Measurements from ENCODE around the gene ENOX1. TPM values are rescaled to one million over a fixed set of nuclear protein-coding genes. Genes with fewer than 3 reads are reported as not detected.

Gene ENOX1
- total RNA-seq, 1 donor from 2014 or later, result 2.0 TPM

- Mint-ChIP-seq H3K9me3 (ENCODE audit: low read depth) (no peaks in the 10 kb centered on the region), H3K4me1 (ENCODE audit: low read depth) (peaks cover 55% of the 10 kb centered on the region), H3K4me3 (ENCODE audit: unreplicated experiment) (no peak overlapping the region), H3K27me3 (ENCODE audit: low read depth) (no peaks in the 10 kb centered on the region), H3K36me3 (ENCODE audit: low read depth) (no peaks in the 10 kb centered on the region), H3K27ac (ENCODE audit: unreplicated experiment) (peak overlapping the region; percentile 90)
- TF ChIP-seq CTCF (IDR thresholded peaks at IDR 0.05), result no peak
- DNase-seq (ENCODE audit: low spot score), result no peak
These were observed 479.4 kb downstream of the ENOX1 start for GRCh38 chr13:43307221-43307920.

GRCh38 chr13:43306372-43306771, 480.4 kb downstream of the ENOX1 start:
- Mint-ChIP-seq H3K4me1 (ENCODE audit: low read depth) (peaks cover 60% of the 10 kb centered on the region), H3K9me3 (ENCODE audit: low read depth) (no peaks in the 10 kb centered on the region), H3K36me3 (ENCODE audit: low read depth) (no peaks in the 10 kb centered on the region), H3K4me3 (ENCODE audit: unreplicated experiment) (no peak overlapping the region), H3K27ac (ENCODE audit: unreplicated experiment) (no peak overlapping the region), H3K27me3 (ENCODE audit: low read depth) (no peaks in the 10 kb centered on the region)
- no peak for DNase-seq (ENCODE audit: low spot score)
- no peak for TF ChIP-seq CTCF (IDR thresholded peaks at IDR 0.05)

GRCh38 chr13:43305416-43305815, 481.4 kb downstream of the ENOX1 start:
- no peaks in the 10 kb centered on the region for H3K27me3 Mint-ChIP-seq (ENCODE audit: low read depth)
- H3K9me3 Mint-ChIP-seq (ENCODE audit: low read depth), result no peaks in the 10 kb centered on the region
- no peaks in the 10 kb centered on the region for H3K36me3 Mint-ChIP-seq (ENCODE audit: low read depth)
- no peak for TF ChIP-seq CTCF (IDR thresholded peaks at IDR 0.05)
- no peak for DNase-seq (ENCODE audit: low spot score)
- no peak overlapping the region for H3K4me3 Mint-ChIP-seq (ENCODE audit: unreplicated experiment)
- H3K27ac Mint-ChIP-seq (ENCODE audit: unreplicated experiment), result no peak overlapping the region
- H3K4me1 Mint-ChIP-seq (ENCODE audit: low read depth), result peaks cover 65% of the 10 kb centered on the region

- Mint-ChIP-seq H3K27ac (ENCODE audit: unreplicated experiment) (no peak overlapping the region), H3K9me3 (ENCODE audit: low read depth) (no peaks in the 10 kb centered on the region), H3K36me3 (ENCODE audit: low read depth) (no peaks in the 10 kb centered on the region), H3K4me3 (ENCODE audit: unreplicated experiment) (no peak overlapping the region), H3K27me3 (ENCODE audit: low read depth) (no peaks in the 10 kb centered on the region), H3K4me1 (ENCODE audit: low read depth) (peaks cover 69% of the 10 kb centered on the region)
- TF ChIP-seq CTCF (IDR thresholded peaks at IDR 0.05), result no peak
- no peak for DNase-seq (ENCODE audit: low spot score)
These were observed 481.8 kb downstream of the ENOX1 start for GRCh38 chr13:43304945-43305344.

GRCh38 chr13:43304449-43304848, 482.3 kb downstream of the ENOX1 start:
- peaks cover 72% of the 10 kb centered on the region for H3K4me1 Mint-ChIP-seq (ENCODE audit: low read depth)
- no peaks in the 10 kb centered on the region for H3K36me3 Mint-ChIP-seq (ENCODE audit: low read depth)
- no peak for DNase-seq (ENCODE audit: low spot score)
- TF ChIP-seq CTCF (IDR thresholded peaks at IDR 0.05), result no peak
- no peaks in the 10 kb centered on the region for H3K9me3 Mint-ChIP-seq (ENCODE audit: low read depth)
- no peak overlapping the region for H3K4me3 Mint-ChIP-seq (ENCODE audit: unreplicated experiment)
- no peak overlapping the region for H3K27ac Mint-ChIP-seq (ENCODE audit: unreplicated experiment)
- H3K27me3 Mint-ChIP-seq (ENCODE audit: low read depth), result no peaks in the 10 kb centered on the region
